ENCODE results near the gene DHRS7. TPM values are rescaled to one million over a fixed set of nuclear protein-coding genes. Genes with fewer than 3 reads are reported as not detected.

Gene DHRS7
- total and polyA plus RNA-seq, 2 experiments from 2014 or later: 55.0 to 88.9 TPM

GRCh38 chr14:60163693-60164092 lies 1.5 kb downstream of the DHRS7 start:
- Histone ChIP-seq H3F3A (ENCODE audit: insufficient read depth) (peaks cover 8% of the 10 kb centered on the region), H3K9me2 (ENCODE audit: insufficient read depth) (no peaks in the 10 kb centered on the region), H3K27ac (no peak overlapping the region), H3K9ac (no peak overlapping the region), H2AFZ (0 out of 2 replicates have a peak overlapping the region, but pooled peaks have one; percentile 91), H3K9me3 (ENCODE audit: low read depth) (no peaks in the 10 kb centered on the region), H3K79me2 (ENCODE audit: insufficient read depth) (peaks cover 53% of the 10 kb centered on the region), H3K4me3 (peak overlapping the region; percentile 87), H3K4me2 (ENCODE audit: unreplicated experiment) (peak overlapping the region; percentile 84), H4K20me1 (ENCODE audit: insufficient read depth) (no peaks in the 10 kb centered on the region), H3K27me3 (replicated peaks; ENCODE audit: insufficient read depth) (no peaks in the 10 kb centered on the region), H3K4me1 (ENCODE audit: insufficient read depth) (peaks cover 21% of the 10 kb centered on the region), H3K36me3 (ENCODE audit: low read depth) (no peaks in the 10 kb centered on the region)
- peak; percentile 5 for DNase-seq
- WGBS, 2 experiments (ENCODE audit: low coverage in 1 of 2, low lambda C conversion rate in 2 of 2, missing lambda C conversion rate in 2 of 2): 71 to 72% methylated on average over 6 of the region's 6 CpGs
- in situ Hi-C loops (cut with MboI): no loop called here
- no peak for TF ChIP-seq EZH2 (IDR thresholded peaks at IDR 0.05; ENCODE audit: insufficient read depth, poor library complexity, severe bottlenecking)
- TF ChIP-seq EZH2phosphoT487 (IDR thresholded peaks at IDR 0.05; ENCODE audit: insufficient read depth, low read depth): no peak

DNA sequence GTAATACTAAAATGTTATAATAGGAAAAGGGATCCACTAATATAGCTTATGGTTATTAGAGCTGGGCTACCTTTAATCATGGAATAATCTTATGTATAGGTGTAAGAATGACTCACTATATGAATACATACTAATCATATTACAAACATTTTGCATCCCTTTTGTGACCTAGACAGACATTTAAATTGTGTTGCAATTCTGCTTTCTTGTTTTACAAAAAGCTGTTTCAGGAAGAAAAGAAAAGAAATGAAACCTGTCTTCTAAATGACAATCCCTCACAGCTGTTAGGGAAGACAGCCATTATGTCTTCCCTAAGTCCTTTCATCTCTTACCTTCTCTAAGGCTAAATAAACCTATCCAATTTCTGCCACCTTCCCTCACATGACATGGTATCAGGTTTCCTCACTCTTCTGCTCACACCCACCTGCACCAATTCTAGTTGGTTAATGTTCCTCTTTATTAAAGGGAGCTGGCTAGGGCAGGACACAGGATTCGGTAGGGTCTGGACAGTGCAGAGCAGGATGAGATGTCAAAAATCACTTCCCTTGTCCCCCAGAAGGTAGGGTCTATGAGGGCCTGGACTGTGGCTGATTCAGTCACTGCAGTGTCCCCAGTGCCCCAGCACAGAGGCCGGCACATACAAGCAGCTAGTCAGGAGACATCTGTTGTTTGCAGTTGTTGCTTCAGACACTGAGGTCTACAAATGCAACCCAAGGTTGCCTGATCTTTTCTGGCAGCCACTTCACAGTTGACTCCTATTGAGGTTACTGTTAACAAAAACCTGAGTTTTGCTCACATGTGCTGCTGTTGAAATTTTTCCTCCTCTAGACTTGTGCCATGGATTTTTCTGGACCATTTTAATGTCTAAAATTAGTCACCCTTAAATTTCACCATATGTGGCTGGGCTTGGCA lies 3.7 kb downstream of the DHRS7 start:
- in situ Hi-C loops (cut with MboI): no loop called here
- no peaks in the 10 kb centered on the region for H4K20me1 ChIP-seq (ENCODE audit: insufficient read depth)
- H3K27me3 ChIP-seq (replicated peaks; ENCODE audit: insufficient read depth): no peaks in the 10 kb centered on the region
- peak overlapping the region; percentile 48 for H3K27ac ChIP-seq
- peaks cover 76% of the 10 kb centered on the region for H3K79me2 ChIP-seq (ENCODE audit: insufficient read depth)
- H3K9me3 ChIP-seq (ENCODE audit: low read depth): no peaks in the 10 kb centered on the region
- no peak overlapping the region for H3K4me2 ChIP-seq (ENCODE audit: unreplicated experiment)
- no peaks in the 10 kb centered on the region for H3K9me2 ChIP-seq (ENCODE audit: insufficient read depth)
- DNase-seq: peak; percentile 72
- no peak overlapping the region for H2AFZ ChIP-seq
- no peak overlapping the region for H3K9ac ChIP-seq
- H3F3A ChIP-seq (ENCODE audit: insufficient read depth): peaks cover 8% of the 10 kb centered on the region
- WGBS, 2 experiments (ENCODE audit: low coverage in 1 of 2, low lambda C conversion rate in 2 of 2, missing lambda C conversion rate in 2 of 2): 11 to 19% methylated on average over 2 of the region's 2 CpGs
- peaks cover 21% of the 10 kb centered on the region for H3K4me1 ChIP-seq (ENCODE audit: insufficient read depth)
- H3K36me3 ChIP-seq (ENCODE audit: low read depth): no peaks in the 10 kb centered on the region
- H3K4me3 ChIP-seq: no peak overlapping the region
- no peak for TF ChIP-seq EZH2 (IDR thresholded peaks at IDR 0.05; ENCODE audit: insufficient read depth, poor library complexity, severe bottlenecking)
- TF ChIP-seq EZH2phosphoT487 (IDR thresholded peaks at IDR 0.05; ENCODE audit: insufficient read depth, low read depth): no peak

DNA sequence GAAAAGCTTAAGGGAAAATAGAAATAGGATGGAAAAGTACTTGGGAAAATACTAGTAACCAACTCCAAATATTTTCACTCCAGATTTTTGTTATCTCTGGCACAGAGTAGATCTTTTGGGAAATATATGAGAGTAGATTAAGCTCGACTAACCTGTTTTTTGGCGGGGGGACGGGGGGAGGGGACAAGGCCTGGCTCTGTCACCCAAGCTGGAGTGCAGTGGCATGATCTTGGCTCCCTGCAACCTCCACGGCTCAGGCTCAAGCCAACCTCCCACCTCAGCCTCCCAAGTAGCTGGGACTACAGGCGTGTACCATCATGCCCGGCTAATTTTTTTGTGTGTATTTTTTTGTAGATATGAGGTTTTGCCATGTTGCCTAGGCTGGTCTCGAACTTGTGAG lies 4.8 kb downstream of the DHRS7 start:
- H3K27ac ChIP-seq: no peak overlapping the region
- H3F3A ChIP-seq (ENCODE audit: insufficient read depth): peaks cover 8% of the 10 kb centered on the region
- no peak for TF ChIP-seq EZH2 (IDR thresholded peaks at IDR 0.05; ENCODE audit: insufficient read depth, poor library complexity, severe bottlenecking)
- TF ChIP-seq EZH2phosphoT487 (IDR thresholded peaks at IDR 0.05; ENCODE audit: insufficient read depth, low read depth): no peak
- WGBS, 2 experiments (ENCODE audit: low coverage in 1 of 2, low lambda C conversion rate in 2 of 2, missing lambda C conversion rate in 2 of 2): 85 to 93% methylated on average over 7 of the region's 7 CpGs
- H3K4me3 ChIP-seq: no peak overlapping the region
- in situ Hi-C loops (cut with MboI): no loop called here
- no peak overlapping the region for H3K4me2 ChIP-seq (ENCODE audit: unreplicated experiment)
- H2AFZ ChIP-seq: no peak overlapping the region
- no peak overlapping the region for H3K9ac ChIP-seq
- H3K36me3 ChIP-seq (ENCODE audit: low read depth): no peaks in the 10 kb centered on the region
- H4K20me1 ChIP-seq (ENCODE audit: insufficient read depth): no peaks in the 10 kb centered on the region
- peaks cover 14% of the 10 kb centered on the region for H3K4me1 ChIP-seq (ENCODE audit: insufficient read depth)
- peaks cover 81% of the 10 kb centered on the region for H3K79me2 ChIP-seq (ENCODE audit: insufficient read depth)
- no peaks in the 10 kb centered on the region for H3K9me3 ChIP-seq (ENCODE audit: low read depth)
- H3K27me3 ChIP-seq (replicated peaks; ENCODE audit: insufficient read depth): no peaks in the 10 kb centered on the region
- no peak for DNase-seq
- no peaks in the 10 kb centered on the region for H3K9me2 ChIP-seq (ENCODE audit: insufficient read depth)

- peaks cover 26% of the 10 kb centered on the region for H3F3A ChIP-seq (ENCODE audit: insufficient read depth)
- H3K4me2 ChIP-seq (ENCODE audit: unreplicated experiment): no peak overlapping the region
- no peak for TF ChIP-seq EZH2phosphoT487 (IDR thresholded peaks at IDR 0.05; ENCODE audit: insufficient read depth, low read depth)
- TF ChIP-seq EZH2 (IDR thresholded peaks at IDR 0.05; ENCODE audit: insufficient read depth, poor library complexity, severe bottlenecking): no peak
- peaks cover 15% of the 10 kb centered on the region for H3K4me1 ChIP-seq (ENCODE audit: insufficient read depth)
- H3K27me3 ChIP-seq (replicated peaks; ENCODE audit: insufficient read depth): no peaks in the 10 kb centered on the region
- no peak overlapping the region for H3K27ac ChIP-seq
- H3K9ac ChIP-seq: no peak overlapping the region
- no peaks in the 10 kb centered on the region for H3K9me3 ChIP-seq (ENCODE audit: low read depth)
- H3K79me2 ChIP-seq (ENCODE audit: insufficient read depth): peaks cover 49% of the 10 kb centered on the region
- H4K20me1 ChIP-seq (ENCODE audit: insufficient read depth): no peaks in the 10 kb centered on the region
- H3K9me2 ChIP-seq (ENCODE audit: insufficient read depth): no peaks in the 10 kb centered on the region
- in situ Hi-C loops (cut with MboI): no loop called here
- WGBS, 2 experiments (ENCODE audit: low coverage in 1 of 2, low lambda C conversion rate in 2 of 2, missing lambda C conversion rate in 2 of 2): 95 to 96% methylated on average over 2 of the region's 2 CpGs
- H3K4me3 ChIP-seq: no peak overlapping the region
- DNase-seq: no peak
- no peak overlapping the region for H2AFZ ChIP-seq
- H3K36me3 ChIP-seq (ENCODE audit: low read depth): peaks cover 19% of the 10 kb centered on the region
Measured at GRCh38 chr14:60154671-60155070, 10.5 kb downstream of the DHRS7 start.
